Mucosa of rectum (tissue), 2 donors: ENCODE data around the gene ZNF524.

Source experiments
- H3K27ac ChIP-seq, 2 donors: one replicate each; pipeline ENCODE4 v1.7.0; 2013; ENCODE audit warnings: inconsistent platforms in 2 of 2, low read depth in 2 of 2, low read length in 2 of 2
- H3K27me3 ChIP-seq, 2 donors: one replicate each; pipeline ENCODE4 v1.7.0; 2013; ENCODE audit warnings: low read length in 2 of 2; ENCODE audit not compliant: control insufficient read depth in 2 of 2, insufficient read depth in 2 of 2
- H3K36me3 ChIP-seq, 2 donors: one replicate each; pipeline ENCODE4 v1.7.0; 2013; ENCODE audit warnings: low read length in 2 of 2; ENCODE audit not compliant: control insufficient read depth in 2 of 2, insufficient read depth in 2 of 2
- H3K4me1 ChIP-seq, 2 donors: one replicate each; pipeline ENCODE4 v1.7.0; 2013; ENCODE audit warnings: low read length in 2 of 2, mild to moderate bottlenecking in 1 of 2; ENCODE audit not compliant: control insufficient read depth in 2 of 2, insufficient read depth in 2 of 2
- H3K4me3 ChIP-seq, 2 donors: one replicate each; pipeline ENCODE4 v1.7.0; 2013; ENCODE audit warnings: low read length in 2 of 2
- H3K9ac ChIP-seq, 2 donors: one replicate each; pipeline ENCODE4 v1.7.0; 2013; ENCODE audit warnings: low read length in 2 of 2, low read depth in 1 of 2, mild to moderate bottlenecking in 1 of 2
- H3K9me3 ChIP-seq, 2 donors: one replicate each; pipeline ENCODE4 v1.7.0; 2013; ENCODE audit warnings: low read length in 2 of 2; ENCODE audit not compliant: control insufficient read depth in 2 of 2
- donor health status: healthy.
- donor health status: Normal muscosa, but diverticular disease.

ZNF524 gene

GRCh38 chr19:55618426-55618825 lies 18.3 kb downstream of the ZNF524 start:
- no peak overlapping the region for H3K4me3 ChIP-seq
- peaks cover 12 to 24% of the 10 kb centered on the region in 2 donors for H3K36me3 ChIP-seq
- no peak overlapping the region for H3K27ac ChIP-seq

GRCh38 chr19:55619286-55619685 lies 19.2 kb downstream of the ZNF524 start:
- H3K9me3 ChIP-seq = no peaks in the 10 kb centered on the region
- no peak overlapping the region for H3K27ac ChIP-seq
- no peak overlapping the region for H3K4me3 ChIP-seq

More at GRCh38 chr19:55618426-55618825, 18.3 kb downstream of the ZNF524 start:
- Histone ChIP-seq H3K27me3 (no peaks in the 10 kb centered on the region), H3K9me3 (no peaks in the 10 kb centered on the region), H3K9ac (no peak overlapping the region), H3K4me1 (no peaks in the 10 kb centered on the region)

GRCh38 chr19:55620410-55621204 lies 20.5 kb downstream of the ZNF524 start:
- peaks cover 9 to 21% of the 10 kb centered on the region in 2 donors for H3K36me3 ChIP-seq
- no peaks in the 10 kb centered on the region for H3K9me3 ChIP-seq
- H3K27ac ChIP-seq = no peak overlapping the region
- H3K4me1 ChIP-seq = peaks cover 0 to 4% of the 10 kb centered on the region in 2 donors
- no peak overlapping the region for H3K9ac ChIP-seq
- no peak overlapping the region for H3K4me3 ChIP-seq
- no peaks in the 10 kb centered on the region for H3K27me3 ChIP-seq

More at GRCh38 chr19:55619286-55619685, 19.2 kb downstream of the ZNF524 start:
- no peaks in the 10 kb centered on the region for H3K27me3 ChIP-seq
- H3K4me1 ChIP-seq = no peaks in the 10 kb centered on the region
- H3K9ac ChIP-seq = no peak overlapping the region
- H3K36me3 ChIP-seq = peaks cover 12 to 24% of the 10 kb centered on the region in 2 donors

GRCh38 chr19:55621205-55621672 lies 21.2 kb downstream of the ZNF524 start:
- Histone ChIP-seq H3K27ac (no peak overlapping the region), H3K27me3 (no peaks in the 10 kb centered on the region), H3K9ac (no peak overlapping the region), H3K36me3 (peaks cover 9 to 16% of the 10 kb centered on the region in 2 donors), H3K4me3 (no peak overlapping the region), H3K4me1 (peaks cover 0 to 4% of the 10 kb centered on the region in 2 donors), H3K9me3 (no peaks in the 10 kb centered on the region)

GRCh38 chr19:55621673-55622231 lies 21.7 kb downstream of the ZNF524 start:
- no peaks in the 10 kb centered on the region for H3K9me3 ChIP-seq
- H3K27ac ChIP-seq = no peak overlapping the region
- H3K9ac ChIP-seq = no peak overlapping the region
- no peaks in the 10 kb centered on the region for H3K27me3 ChIP-seq
- H3K4me3 ChIP-seq = no peak overlapping the region
- H3K4me1 ChIP-seq = peaks cover 0 to 4% of the 10 kb centered on the region in 2 donors
- H3K36me3 ChIP-seq = peaks cover 5 to 16% of the 10 kb centered on the region in 2 donors

- H3K27me3 ChIP-seq = no peaks in the 10 kb centered on the region
- H3K4me1 ChIP-seq = peaks cover 0 to 4% of the 10 kb centered on the region in 2 donors
- peaks cover 2 to 14% of the 10 kb centered on the region in 2 donors for H3K36me3 ChIP-seq
- no peaks in the 10 kb centered on the region for H3K9me3 ChIP-seq
- no peak overlapping the region for H3K9ac ChIP-seq
- no peak overlapping the region for H3K4me3 ChIP-seq
- H3K27ac ChIP-seq = no peak overlapping the region
These were observed 22.3 kb downstream of the ZNF524 start for GRCh38 chr19:55622242-55622969.

- H3K27ac ChIP-seq = no peak overlapping the region
These were observed 23.0 kb downstream of the ZNF524 start for GRCh38 chr19:55623130-55623529.

GRCh38 chr19:55623561-55623960 lies 23.5 kb downstream of the ZNF524 start:
- Histone ChIP-seq H3K4me3 (peak overlapping the region in 1 of 2 donors; percentile 50), H3K27ac (peak overlapping the region in 1 of 2 donors; percentile 56), H3K4me1 (peaks cover 0 to 4% of the 10 kb centered on the region in 2 donors), H3K9ac (no peak overlapping the region), H3K36me3 (peaks cover 0 to 12% of the 10 kb centered on the region in 2 donors), H3K9me3 (no peaks in the 10 kb centered on the region), H3K27me3 (no peaks in the 10 kb centered on the region)

More at GRCh38 chr19:55623130-55623529, 23.0 kb downstream of the ZNF524 start:
- Histone ChIP-seq H3K4me1 (peaks cover 0 to 4% of the 10 kb centered on the region in 2 donors), H3K36me3 (peaks cover 0 to 12% of the 10 kb centered on the region in 2 donors), H3K9ac (no peak overlapping the region), H3K9me3 (no peaks in the 10 kb centered on the region), H3K4me3 (no peak overlapping the region), H3K27me3 (no peaks in the 10 kb centered on the region)

GRCh38 chr19:55624109-55625003 lies 24.3 kb downstream of the ZNF524 start, which contains the start of gene ZNF784:
ZNF784 (minus strand) TSS chr19:55624566; CDS start chr19:55624561, 5 bp downstream.
- peak within 1 kb of the TSS; percentile 96 to 97 for H3K27ac ChIP-seq
- H3K27me3 ChIP-seq = no peaks in the 10 kb centered on the region
- H3K4me1 ChIP-seq = peaks cover 0 to 4% of the 10 kb centered on the region in 2 donors
- no peaks in the 10 kb centered on the region for H3K9me3 ChIP-seq
- peak within 1 kb of the TSS; percentile 64 to 85 for H3K4me3 ChIP-seq
- H3K36me3 ChIP-seq = peaks cover 0 to 12% of the 10 kb centered on the region in 2 donors
- peak within 1 kb of the TSS; percentile 54 to 70 for H3K9ac ChIP-seq
